OCI-LY7 (cell line): Measurements from ENCODE around the gene WDR74.

Experiments
- CTCF ChIP-seq: fragments of 200-600 bp; sonication (generic); conservative IDR thresholded peaks from 2 replicates; pipeline ENCODE4 v1.5.1; 2014; ENCODE audit warnings: mild to moderate bottlenecking, antibody characterized with exemption, low read length, moderate library complexity, mixed read lengths
- EZH2phosphoT487 ChIP-seq: fragments of 200-600 bp; sonication (generic); IDR thresholded peaks from 2 replicates; pipeline ENCODE4 v1.6.1; 2018; ENCODE audit warnings: low read depth, borderline replicate concordance, mild to moderate bottlenecking, mixed run types, antibody characterized with exemption, low read length, moderate library complexity, mixed read lengths

GRCh38 chr11:62794201-62794775 lies 45.1 kb downstream of the WDR74 start:
- TF ChIP-seq CTCF (no peak), EZH2phosphoT487 (no peak)
